ENCODE data around the gene BROX.

DNA sequence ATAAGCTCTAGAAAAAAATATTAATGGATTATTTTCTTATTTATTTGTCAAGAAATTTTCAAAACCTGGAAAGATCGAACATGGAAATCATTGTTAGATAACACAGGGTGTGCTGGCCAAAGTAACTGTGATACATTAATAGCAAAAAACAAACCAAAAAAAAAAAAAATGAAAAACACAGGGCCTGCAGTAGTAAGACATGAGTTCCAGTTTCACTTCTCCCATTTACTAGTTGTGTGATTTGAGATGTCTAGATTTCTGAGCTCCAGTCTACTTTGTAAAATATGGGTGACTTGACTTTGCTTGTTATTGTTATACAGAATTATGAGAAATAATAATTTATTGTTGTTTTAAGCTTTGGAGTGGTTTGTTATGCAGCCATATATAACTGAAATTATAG is 38.3 kb downstream of the BROX start:
- TF ChIP-seq, protein P1, sequence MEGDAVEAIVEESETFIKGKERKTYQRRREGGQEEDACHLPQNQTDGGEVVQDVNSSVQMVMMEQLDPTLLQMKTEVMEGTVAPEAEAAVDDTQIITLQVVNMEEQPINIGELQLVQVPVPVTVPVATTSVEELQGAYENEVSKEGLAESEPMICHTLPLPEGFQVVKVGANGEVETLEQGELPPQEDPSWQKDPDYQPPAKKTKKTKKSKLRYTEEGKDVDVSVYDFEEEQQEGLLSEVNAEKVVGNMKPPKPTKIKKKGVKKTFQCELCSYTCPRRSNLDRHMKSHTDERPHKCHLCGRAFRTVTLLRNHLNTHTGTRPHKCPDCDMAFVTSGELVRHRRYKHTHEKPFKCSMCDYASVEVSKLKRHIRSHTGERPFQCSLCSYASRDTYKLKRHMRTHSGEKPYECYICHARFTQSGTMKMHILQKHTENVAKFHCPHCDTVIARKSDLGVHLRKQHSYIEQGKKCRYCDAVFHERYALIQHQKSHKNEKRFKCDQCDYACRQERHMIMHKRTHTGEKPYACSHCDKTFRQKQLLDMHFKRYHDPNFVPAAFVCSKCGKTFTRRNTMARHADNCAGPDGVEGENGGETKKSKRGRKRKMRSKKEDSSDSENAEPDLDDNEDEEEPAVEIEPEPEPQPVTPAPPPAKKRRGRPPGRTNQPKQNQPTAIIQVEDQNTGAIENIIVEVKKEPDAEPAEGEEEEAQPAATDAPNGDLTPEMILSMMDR (IDR thresholded peaks at IDR 0.05; ENCODE audit: low read depth, low read length, missing input control) = no peak
- TF ChIP-seq YY1 (IDR thresholded peaks at IDR 0.05) (no peak), RAD21 (IDR thresholded peaks at IDR 0.05) (no peak), TAF1 (conservative IDR thresholded peaks at IDR 0.05) (no peak), RXRA (IDR thresholded peaks at IDR 0.05) (no peak), JUND (IDR thresholded peaks at IDR 0.05) (no peak), FOXA1 (IDR thresholded peaks at IDR 0.05) (no peak)
- TF ChIP-seq, protein P2, sequence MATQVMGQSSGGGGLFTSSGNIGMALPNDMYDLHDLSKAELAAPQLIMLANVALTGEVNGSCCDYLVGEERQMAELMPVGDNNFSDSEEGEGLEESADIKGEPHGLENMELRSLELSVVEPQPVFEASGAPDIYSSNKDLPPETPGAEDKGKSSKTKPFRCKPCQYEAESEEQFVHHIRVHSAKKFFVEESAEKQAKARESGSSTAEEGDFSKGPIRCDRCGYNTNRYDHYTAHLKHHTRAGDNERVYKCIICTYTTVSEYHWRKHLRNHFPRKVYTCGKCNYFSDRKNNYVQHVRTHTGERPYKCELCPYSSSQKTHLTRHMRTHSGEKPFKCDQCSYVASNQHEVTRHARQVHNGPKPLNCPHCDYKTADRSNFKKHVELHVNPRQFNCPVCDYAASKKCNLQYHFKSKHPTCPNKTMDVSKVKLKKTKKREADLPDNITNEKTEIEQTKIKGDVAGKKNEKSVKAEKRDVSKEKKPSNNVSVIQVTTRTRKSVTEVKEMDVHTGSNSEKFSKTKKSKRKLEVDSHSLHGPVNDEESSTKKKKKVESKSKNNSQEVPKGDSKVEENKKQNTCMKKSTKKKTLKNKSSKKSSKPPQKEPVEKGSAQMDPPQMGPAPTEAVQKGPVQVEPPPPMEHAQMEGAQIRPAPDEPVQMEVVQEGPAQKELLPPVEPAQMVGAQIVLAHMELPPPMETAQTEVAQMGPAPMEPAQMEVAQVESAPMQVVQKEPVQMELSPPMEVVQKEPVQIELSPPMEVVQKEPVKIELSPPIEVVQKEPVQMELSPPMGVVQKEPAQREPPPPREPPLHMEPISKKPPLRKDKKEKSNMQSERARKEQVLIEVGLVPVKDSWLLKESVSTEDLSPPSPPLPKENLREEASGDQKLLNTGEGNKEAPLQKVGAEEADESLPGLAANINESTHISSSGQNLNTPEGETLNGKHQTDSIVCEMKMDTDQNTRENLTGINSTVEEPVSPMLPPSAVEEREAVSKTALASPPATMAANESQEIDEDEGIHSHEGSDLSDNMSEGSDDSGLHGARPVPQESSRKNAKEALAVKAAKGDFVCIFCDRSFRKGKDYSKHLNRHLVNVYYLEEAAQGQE (IDR thresholded peaks at IDR 0.05) = no peak
- TF ChIP-seq, protein P3, sequence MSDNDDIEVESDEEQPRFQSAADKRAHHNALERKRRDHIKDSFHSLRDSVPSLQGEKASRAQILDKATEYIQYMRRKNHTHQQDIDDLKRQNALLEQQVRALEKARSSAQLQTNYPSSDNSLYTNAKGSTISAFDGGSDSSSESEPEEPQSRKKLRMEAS (IDR thresholded peaks at IDR 0.05) = no peak
